Lung (tissue), 12 donors: Measurements from ENCODE around the gene FBXL13. TPM values are rescaled to one million over a fixed set of nuclear protein-coding genes. Genes with fewer than 3 reads are reported as not detected.
"Not testable (repeated sequence)": the region's sequence is repeated elsewhere in the genome, so short reads cannot be mapped to it uniquely, and the experiment has no call there.

ENCODE experiments used
- ATAC-seq: fragments of 200-7000 bp; cut with Tn5 transposase; one replicate; pipeline ENCODE4 v1.9.1; 2020; ENCODE audit warnings: moderate number of reproducible peaks; ENCODE audit not compliant: insufficient read depth, low FRiP score
- DNase-seq, 3 donors: peaks; one replicate each; pipeline ENCODE4 v3.0.0-alpha.2; 2013 to 2017
- H3K27ac ChIP-seq, 2 donors: one replicate each; pipeline ENCODE4 v1.5.1; 2013; ENCODE audit warnings: mild to moderate bottlenecking in 2 of 2, moderate library complexity in 2 of 2, control low read depth in 1 of 2, inconsistent platforms in 1 of 2, low read depth in 1 of 2, low read length in 1 of 2
- H3K27me3 ChIP-seq, 3 donors: one replicate each; pipeline ENCODE4 v1.5.1; 2013; ENCODE audit warnings: low read length in 2 of 3; ENCODE audit not compliant: control insufficient read depth in 3 of 3, insufficient read depth in 3 of 3
- H3K36me3 ChIP-seq, 4 donors: one replicate each; pipeline ENCODE4 v1.5.1; 2013; ENCODE audit warnings: low read length in 4 of 4, mild to moderate bottlenecking in 1 of 4, moderate library complexity in 1 of 4; ENCODE audit not compliant: control insufficient read depth in 4 of 4, insufficient read depth in 4 of 4
- H3K4me1 ChIP-seq, 5 donors: one replicate each; pipeline ENCODE4 v1.5.1; 2013; ENCODE audit warnings: low read length in 5 of 5, mild to moderate bottlenecking in 2 of 5, moderate library complexity in 1 of 5; ENCODE audit not compliant: control insufficient read depth in 5 of 5, insufficient read depth in 5 of 5
- H3K4me3 ChIP-seq: one replicate; pipeline ENCODE4 v1.5.1; 2013; ENCODE audit warnings: mild to moderate bottlenecking, control low read depth, moderate library complexity
- H3K9ac ChIP-seq, 2 donors: one replicate each; pipeline ENCODE4 v1.5.1; 2013; ENCODE audit warnings: low read length in 2 of 2, control low read depth in 1 of 2; ENCODE audit not compliant: insufficient read depth in 1 of 2
- H3K9me3 ChIP-seq, 4 donors: one replicate each; pipeline ENCODE4 v1.5.1; 2013; ENCODE audit warnings: low read length in 3 of 4, mild to moderate bottlenecking in 1 of 4, moderate library complexity in 1 of 4; ENCODE audit not compliant: control insufficient read depth in 4 of 4, insufficient read depth in 3 of 4
- CTCF ChIP-seq: IDR thresholded peaks from 2 replicates; pipeline ENCODE4 v1.5.1; 2012; ENCODE audit warnings: mild to moderate bottlenecking; ENCODE audit errors: control extremely low read depth, extremely low read depth
- WGBS, 2 donors: extraction: QIAGEN DNeasy Blood & Tissue Kit; methylation state at CpG; one replicate each; pipeline ENCODE4 v1.1.7; 2013; 5-methylcytosine and 5-hydroxymethylcytosine counted together
- polyA plus RNA-seq, 2 donors: library from polyadenylated mRNA; stranded (reverse); fragments of 200-250 nt; gene quantifications; one replicate each; pipeline ENCODE4 v1.2.1, GENCODE V29; 2013
- total RNA-seq, 2 donors: library from RNA; depleted of rRNA in 1 of 2; stranded (reverse); fragments of >200 nt in 1 of 2; gene quantifications; one replicate each; pipeline ENCODE4 v1.2.1, GENCODE V29; 2014 to 2021
- donor health status: control.
- donor health status: control.
- donor health status: Bipolar disorder and iron deficiency.
- donor health status: healthy.
- donor health status: DM: yes; HTN: yes; CAD: no.

FBXL13 gene
- total and polyA plus RNA-seq, 4 donors: 0.61 to 12.3 (median 3.7) TPM

- 95% methylated on average over 3 of the region's 3 CpGs for WGBS, 2 donors
- H3K27me3 ChIP-seq: no peaks in the 10 kb centered on the region
- DNase-seq (no peak), ATAC-seq (no peak)
- no peak overlapping the region for H3K4me3 ChIP-seq
- no peak overlapping the region for H3K9ac ChIP-seq
- no peak for TF ChIP-seq CTCF
- H3K4me1 ChIP-seq: peaks cover 0 to 22% (median 0%) of the 10 kb centered on the region in 5 donors
- peaks cover 0 to 2% (median 0%) of the 10 kb centered on the region in 4 donors for H3K36me3 ChIP-seq
- H3K27ac ChIP-seq: no peak overlapping the region
- no peaks in the 10 kb centered on the region for H3K9me3 ChIP-seq
Observed at GRCh38 chr7:102843850-102844249, 230.7 kb downstream of the FBXL13 start.

GRCh38 chr7:102842284-102842683 is 232.3 kb downstream of the FBXL13 start:
- Histone ChIP-seq H3K27ac (no peak overlapping the region), H3K27me3 (no peaks in the 10 kb centered on the region), H3K4me1 (peaks cover 0 to 30% (median 0%) of the 10 kb centered on the region in 5 donors), H3K4me3 (no peak overlapping the region), H3K9ac (no peak overlapping the region), H3K9me3 (no peaks in the 10 kb centered on the region), H3K36me3 (peaks cover 0 to 4% (median 1%) of the 10 kb centered on the region in 4 donors)
- DNase-seq (no peak), ATAC-seq (no peak)
- no peak for TF ChIP-seq CTCF

GRCh38 chr7:102841290-102841689 is 233.3 kb downstream of the FBXL13 start:
- Histone ChIP-seq H3K27ac (no peak overlapping the region), H3K4me3 (no peak overlapping the region), H3K9ac (no peak overlapping the region), H3K9me3 (no peaks in the 10 kb centered on the region), H3K36me3 (peaks cover 0 to 4% (median 1%) of the 10 kb centered on the region in 4 donors), H3K4me1 (peaks cover 0 to 40% (median 0%) of the 10 kb centered on the region in 5 donors), H3K27me3 (no peaks in the 10 kb centered on the region)
- TF ChIP-seq CTCF: no peak
- peak; percentile 83 to 93 (median 93) for DNase-seq
- WGBS, 2 donors: 67 to 96% methylated on average over 2 of the region's 2 CpGs
- ATAC-seq: no peak

- Histone ChIP-seq H3K27ac (no peak overlapping the region), H3K9me3 (no peaks in the 10 kb centered on the region), H3K36me3 (peaks cover 0 to 4% (median 1%) of the 10 kb centered on the region in 4 donors), H3K9ac (no peak overlapping the region), H3K4me3 (no peak overlapping the region), H3K4me1 (peaks cover 0 to 45% (median 0%) of the 10 kb centered on the region in 5 donors), H3K27me3 (no peaks in the 10 kb centered on the region)
- DNase-seq (no peak), ATAC-seq (no peak)
- TF ChIP-seq CTCF: no peak
- 96 to 97% methylated on average over 3 of the region's 3 CpGs for WGBS, 2 donors
Observed at GRCh38 chr7:102840404-102840803, 234.2 kb downstream of the FBXL13 start.

GRCh38 chr7:102838572-102839101 is 236.0 kb downstream of the FBXL13 start:
- not testable (repeated sequence) for ATAC-seq, H3K36me3 ChIP-seq, H3K4me3 ChIP-seq, H3K27ac ChIP-seq, DNase-seq, H3K9me3 ChIP-seq, H3K9ac ChIP-seq, H3K27me3 ChIP-seq
- 91 to 93% methylated on average over 10 of the region's 10 CpGs for WGBS, 2 donors
- H3K4me1 ChIP-seq: peaks cover 0 to 45% (median 0%) of the 10 kb centered on the region in 5 donors
